Activated naive CD8-positive, alpha-beta T cell treated with anti-CD3 and anti-CD28 coated beads for 36 hours (primary cell): Measurements from ENCODE around the gene PIGBOS1. TPM values are rescaled to one million over a fixed set of nuclear protein-coding genes. Genes with fewer than 3 reads are reported as not detected.
"Not testable (repeated sequence)": the region's sequence is repeated elsewhere in the genome, so short reads cannot be mapped to it uniquely, and the experiment has no call there.

Source experiments
- DNase-seq: peaks from one replicate; pipeline ENCODE4 v3.0.0; 2021
- H3K27ac Mint-ChIP-seq: one replicate; pipeline ENCODE4 v1.8.0; 2022; ENCODE audit warnings: mild to moderate bottlenecking, moderate library complexity, mixed read lengths
- H3K27me3 Mint-ChIP-seq: one replicate; pipeline ENCODE4 v1.8.0; 2022; ENCODE audit warnings: mild to moderate bottlenecking, mixed read lengths
- H3K36me3 Mint-ChIP-seq: one replicate; pipeline ENCODE4 v1.8.0; 2021; ENCODE audit warnings: mild to moderate bottlenecking, mixed read lengths
- H3K4me1 Mint-ChIP-seq: one replicate; pipeline ENCODE4 v1.8.0; 2021; ENCODE audit warnings: mixed read lengths
- H3K4me3 Mint-ChIP-seq: one replicate; pipeline ENCODE4 v1.8.0; 2022; ENCODE audit warnings: mild to moderate bottlenecking, moderate library complexity, mixed read lengths
- H3K9me3 Mint-ChIP-seq: one replicate; pipeline ENCODE4 v1.8.0; 2022; ENCODE audit warnings: mixed read lengths
- total RNA-seq, 2 experiments: library from RNA; stranded (reverse); gene quantifications; one replicate each; pipeline ENCODE4 v1.2.3, GENCODE V29; 2021

Gene PIGBOS1
- total RNA-seq, 2 experiments from 2014 or later, result 13.6 to 14.4 TPM

GRCh38 chr15:55334371-55334770 is 15.4 kb upstream of the PIGBOS1 start:
- no peak for DNase-seq
- H3K4me1 Mint-ChIP-seq, result no peaks in the 10 kb centered on the region
- H3K36me3 Mint-ChIP-seq, result peaks cover 10% of the 10 kb centered on the region
- no peaks in the 10 kb centered on the region for H3K27me3 Mint-ChIP-seq
- H3K4me3 Mint-ChIP-seq, result no peak overlapping the region
- no peaks in the 10 kb centered on the region for H3K9me3 Mint-ChIP-seq
- H3K27ac Mint-ChIP-seq, result no peak overlapping the region

- DNase-seq, result no peak
- no peaks in the 10 kb centered on the region for H3K9me3 Mint-ChIP-seq
- no peak overlapping the region for H3K4me3 Mint-ChIP-seq
- H3K36me3 Mint-ChIP-seq, result peaks cover 11% of the 10 kb centered on the region
- no peaks in the 10 kb centered on the region for H3K27me3 Mint-ChIP-seq
- no peak overlapping the region for H3K27ac Mint-ChIP-seq
- H3K4me1 Mint-ChIP-seq, result peaks cover 5% of the 10 kb centered on the region
Observed at GRCh38 chr15:55327387-55327786, 8.5 kb upstream of the PIGBOS1 start.

DNA sequence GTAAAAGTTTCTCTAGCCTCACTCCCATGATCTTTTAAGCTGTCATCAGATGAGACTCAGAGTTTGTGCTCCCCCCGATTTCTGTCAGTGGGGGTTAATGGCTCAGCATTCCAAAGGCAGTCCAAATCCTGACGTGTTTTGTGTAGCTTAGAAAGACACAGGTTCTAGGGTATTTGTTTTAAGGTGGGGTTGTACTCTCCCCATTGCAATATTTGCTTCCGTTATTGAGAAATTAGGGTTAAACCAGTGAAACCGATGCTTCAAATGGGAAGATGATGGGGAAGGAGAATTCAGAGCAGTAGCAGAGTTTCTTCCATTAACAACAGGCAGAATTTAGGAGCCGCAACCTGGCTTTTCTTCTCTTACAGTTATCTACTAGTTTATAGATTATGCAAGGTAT is 3.5 kb upstream of the PIGBOS1 start:
- H3K27ac Mint-ChIP-seq, result no peak overlapping the region
- no peaks in the 10 kb centered on the region for H3K9me3 Mint-ChIP-seq
- no peak overlapping the region for H3K4me3 Mint-ChIP-seq
- peaks cover 27% of the 10 kb centered on the region for H3K4me1 Mint-ChIP-seq
- H3K27me3 Mint-ChIP-seq, result no peaks in the 10 kb centered on the region
- peaks cover 17% of the 10 kb centered on the region for H3K36me3 Mint-ChIP-seq
- no peak for DNase-seq

DNA sequence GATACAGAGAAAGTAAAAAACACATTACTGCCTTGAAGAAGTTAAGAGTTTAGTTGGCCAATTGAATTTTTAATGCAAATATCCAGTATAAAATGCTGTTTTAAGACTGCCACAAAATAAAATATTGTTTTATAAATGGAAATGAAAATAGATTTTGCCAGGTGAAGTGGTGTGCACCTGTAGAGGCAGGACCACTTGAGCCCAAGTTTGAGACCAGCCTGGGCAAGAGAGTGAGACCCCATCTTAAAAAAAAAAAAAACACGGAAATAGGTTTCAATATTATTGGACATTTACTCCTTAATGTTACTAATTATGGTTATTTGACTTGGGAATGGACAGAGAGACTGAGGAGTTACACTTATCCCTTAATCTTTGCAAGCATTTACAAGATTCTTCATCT is 2.0 kb upstream of the PIGBOS1 start:
- Mint-ChIP-seq H3K4me3 (no peak overlapping the region), H3K4me1 (peaks cover 38% of the 10 kb centered on the region), H3K27me3 (no peaks in the 10 kb centered on the region), H3K36me3 (peaks cover 18% of the 10 kb centered on the region), H3K9me3 (no peaks in the 10 kb centered on the region), H3K27ac (no peak overlapping the region)
- DNase-seq, result no peak

- Mint-ChIP-seq H3K4me3 (peak overlapping the region; percentile 73), H3K9me3 (no peaks in the 10 kb centered on the region), H3K27me3 (no peaks in the 10 kb centered on the region), H3K4me1 (peaks cover 46% of the 10 kb centered on the region), H3K36me3 (peaks cover 24% of the 10 kb centered on the region), H3K27ac (no peak overlapping the region)
- no peak for DNase-seq
Observed at GRCh38 chr15:55320238-55320550, 1.3 kb upstream of the PIGBOS1 start.

GRCh38 chr15:55319537-55320237 is 764 bp upstream of the PIGBOS1 start:
- Mint-ChIP-seq H3K4me1 (peaks cover 51% of the 10 kb centered on the region), H3K36me3 (peaks cover 27% of the 10 kb centered on the region), H3K4me3 (peak overlapping the region; percentile 98), H3K27me3 (no peaks in the 10 kb centered on the region), H3K9me3 (no peaks in the 10 kb centered on the region), H3K27ac (peak overlapping the region; percentile 98)
- DNase-seq, result no peak

DNA sequence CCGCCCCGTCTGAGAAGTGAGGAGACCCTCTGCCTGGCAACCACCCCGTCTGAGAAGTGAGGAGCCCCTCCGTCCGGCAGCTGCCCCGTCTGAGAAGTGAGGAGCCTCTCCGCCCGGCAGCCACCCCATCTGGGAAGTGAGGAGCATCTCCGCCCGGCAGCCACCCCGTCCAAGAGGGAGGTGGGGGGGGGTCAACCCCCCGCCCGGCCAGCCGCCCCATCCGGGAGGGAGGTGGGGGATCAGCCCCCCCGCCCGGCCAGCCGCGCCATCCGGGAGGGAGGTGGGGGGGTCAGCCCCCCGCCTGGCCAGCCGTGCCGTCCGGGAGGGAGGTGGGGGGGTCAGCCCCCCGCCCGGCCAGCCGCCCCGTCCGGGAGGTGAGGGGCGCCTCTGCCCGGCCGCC is 16.1 kb downstream of the PIGBOS1 start:
- not testable (repeated sequence) for H3K4me3 Mint-ChIP-seq, H3K4me1 Mint-ChIP-seq, H3K27ac Mint-ChIP-seq, H3K27me3 Mint-ChIP-seq, H3K9me3 Mint-ChIP-seq, DNase-seq
- peaks cover 13% of the 10 kb centered on the region for H3K36me3 Mint-ChIP-seq

- no peak overlapping the region for H3K4me3 Mint-ChIP-seq
- no peaks in the 10 kb centered on the region for H3K4me1 Mint-ChIP-seq
- H3K36me3 Mint-ChIP-seq, result no peaks in the 10 kb centered on the region
- no peaks in the 10 kb centered on the region for H3K27me3 Mint-ChIP-seq
- H3K9me3 Mint-ChIP-seq, result no peaks in the 10 kb centered on the region
- no peak for DNase-seq
- H3K27ac Mint-ChIP-seq, result no peak overlapping the region
Observed at GRCh38 chr15:55297315-55297714, 21.6 kb downstream of the PIGBOS1 start.

- Mint-ChIP-seq H3K4me3 (peak overlapping the region; percentile 93), H3K27ac (peak overlapping the region; percentile 90), H3K9me3 (no peaks in the 10 kb centered on the region), H3K27me3 (no peaks in the 10 kb centered on the region), H3K4me1 (peaks cover 29% of the 10 kb centered on the region), H3K36me3 (peaks cover 32% of the 10 kb centered on the region)
- DNase-seq, result peak; percentile 86
Observed at GRCh38 chr15:55290528-55291057, 28.3 kb downstream of the PIGBOS1 start.

DNA sequence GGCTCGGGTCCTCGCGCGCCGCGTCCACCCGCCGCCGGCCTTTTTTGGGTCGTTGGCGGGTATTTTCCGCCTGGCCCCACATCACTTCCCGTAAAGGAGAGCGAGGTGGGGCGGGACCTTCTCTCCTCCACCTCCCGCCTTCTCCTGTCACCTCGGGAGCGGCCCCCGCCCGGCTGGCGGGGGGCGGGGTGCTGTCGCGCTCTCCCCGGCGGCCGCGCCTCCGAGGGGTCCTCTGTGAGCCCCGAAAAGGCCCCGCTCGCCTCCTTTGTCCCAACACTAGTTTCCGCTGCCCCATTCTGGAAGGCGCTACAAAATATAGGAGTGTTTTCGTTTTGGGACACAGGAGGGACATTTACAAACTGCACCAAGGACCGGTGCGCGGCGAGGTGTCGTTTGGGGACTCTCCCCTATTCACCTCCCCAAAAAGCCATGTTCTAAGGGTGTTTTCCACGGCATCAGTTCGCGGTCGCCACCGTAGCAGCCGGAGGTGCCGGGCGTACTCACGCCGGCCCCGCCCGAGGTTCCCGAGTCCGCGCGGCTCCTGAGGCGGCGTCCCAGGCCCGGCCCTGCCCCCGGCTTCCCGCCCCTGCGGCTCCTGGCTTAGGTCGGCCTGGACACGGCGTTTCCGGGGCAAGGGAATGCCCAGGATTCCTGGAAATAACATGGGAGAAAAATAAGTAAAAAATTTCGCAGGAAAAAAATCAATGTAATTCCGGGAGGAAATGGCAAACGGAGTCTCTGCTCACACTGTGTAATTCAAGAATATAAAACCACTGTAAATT is 29.0 kb downstream of the PIGBOS1 start, which contains the start of gene RAB27A:
Gene RAB27A (minus strand): TSS at position 68 of the 782 bp plus-strand sequence. CDS start 54,879 bp downstream, outside the sequence.
- no peaks in the 10 kb centered on the region for H3K27me3 Mint-ChIP-seq
- DNase-seq, result peak; percentile 84
- peaks cover 35% of the 10 kb centered on the region for H3K4me1 Mint-ChIP-seq
- peak within 1 kb of the TSS; percentile 96 for H3K27ac Mint-ChIP-seq
- H3K4me3 Mint-ChIP-seq, result peak within 1 kb of the TSS; percentile 93
- no peaks in the 10 kb centered on the region for H3K9me3 Mint-ChIP-seq
- H3K36me3 Mint-ChIP-seq, result peaks cover 37% of the 10 kb centered on the region

DNA sequence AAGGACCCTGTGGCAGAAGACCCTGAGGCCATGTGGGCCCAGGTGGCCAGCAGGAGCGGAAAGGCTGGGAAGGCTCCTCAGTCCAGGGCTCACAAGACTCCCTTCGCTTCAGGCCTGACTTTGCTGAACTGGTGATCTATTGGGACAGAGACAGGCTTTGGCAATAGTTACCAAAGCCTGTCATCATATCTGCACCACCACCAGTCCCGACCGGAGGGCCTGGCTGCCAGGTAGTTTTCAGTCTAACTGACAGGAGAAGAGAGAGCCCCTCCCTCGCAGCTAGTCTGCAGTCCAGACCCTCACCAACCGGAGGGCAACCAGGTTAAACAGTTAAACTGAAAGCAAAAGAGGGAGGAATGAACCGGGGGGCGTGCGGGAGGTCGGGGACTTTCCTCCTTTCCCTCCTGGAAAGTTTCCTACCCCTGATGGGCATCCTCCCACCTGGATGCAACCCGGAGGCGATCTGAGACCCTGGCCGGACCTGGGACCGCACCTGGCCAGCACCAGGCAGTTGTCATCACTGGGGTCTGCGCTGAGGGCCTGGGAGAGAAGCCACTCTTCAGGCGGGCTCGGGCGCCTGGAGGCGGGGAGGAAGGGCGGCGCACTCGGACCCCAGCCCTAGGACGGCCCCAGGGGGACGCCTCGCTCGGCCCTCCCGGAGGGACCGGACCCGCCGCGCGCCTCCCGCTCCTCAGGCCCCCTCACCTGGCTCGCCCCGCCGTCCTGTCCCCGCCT is 29.7 kb downstream of the PIGBOS1 start:
- no peaks in the 10 kb centered on the region for H3K9me3 Mint-ChIP-seq
- H3K4me3 Mint-ChIP-seq, result peak overlapping the region; percentile 93
- H3K27me3 Mint-ChIP-seq, result no peaks in the 10 kb centered on the region
- peak overlapping the region; percentile 96 for H3K27ac Mint-ChIP-seq
- H3K4me1 Mint-ChIP-seq, result peaks cover 43% of the 10 kb centered on the region
- H3K36me3 Mint-ChIP-seq, result peaks cover 44% of the 10 kb centered on the region
- DNase-seq, result peak; percentile 33

GRCh38 chr15:55288006-55288717 is 30.8 kb downstream of the PIGBOS1 start:
- Mint-ChIP-seq H3K4me3 (peak overlapping the region; percentile 93), H3K9me3 (no peaks in the 10 kb centered on the region), H3K27ac (peak overlapping the region; percentile 96), H3K27me3 (no peaks in the 10 kb centered on the region), H3K4me1 (peaks cover 51% of the 10 kb centered on the region), H3K36me3 (peaks cover 48% of the 10 kb centered on the region)
- DNase-seq, result no peak

DNA sequence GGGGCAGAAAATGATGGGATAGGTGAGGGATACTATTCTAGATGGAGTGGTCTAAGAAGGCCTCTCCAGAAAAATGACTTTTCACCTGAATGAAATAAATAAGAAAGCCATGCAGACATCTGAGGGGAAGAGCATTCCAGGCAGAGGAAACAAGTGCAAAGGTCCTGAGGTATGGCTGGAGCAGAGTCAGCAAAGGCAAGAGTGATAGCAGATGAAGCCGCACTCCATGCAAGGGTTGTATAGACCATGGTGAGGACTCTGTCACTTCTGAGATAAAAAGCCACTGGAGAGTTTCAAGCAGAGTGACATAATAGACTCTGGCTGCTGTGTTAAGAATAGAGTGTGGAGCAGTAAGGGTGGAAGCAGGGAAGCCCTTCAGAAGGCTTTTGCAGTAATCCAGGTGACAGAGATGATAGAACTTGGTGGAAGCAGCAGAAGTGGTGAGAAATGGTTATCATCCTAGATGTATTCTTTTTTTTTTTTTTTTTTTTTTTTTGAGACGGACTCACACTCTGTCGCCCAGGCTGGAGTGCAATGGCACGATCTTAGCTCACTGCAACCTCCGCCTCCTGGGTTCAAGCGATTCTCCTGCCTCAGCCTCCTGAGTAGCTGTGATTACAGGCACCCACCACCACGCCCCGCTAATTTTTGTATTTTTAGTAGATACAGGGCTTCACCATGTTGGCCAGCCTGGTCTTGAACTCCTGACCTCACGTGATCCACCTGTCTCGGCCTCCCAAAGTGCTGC is 32.3 kb downstream of the PIGBOS1 start:
- peak overlapping the region; percentile 93 for H3K4me3 Mint-ChIP-seq
- peak overlapping the region; percentile 50 for H3K27ac Mint-ChIP-seq
- H3K27me3 Mint-ChIP-seq, DNase-seq, H3K9me3 Mint-ChIP-seq: not testable (repeated sequence)
- peaks cover 66% of the 10 kb centered on the region for H3K4me1 Mint-ChIP-seq
- H3K36me3 Mint-ChIP-seq, result peaks cover 58% of the 10 kb centered on the region

DNA sequence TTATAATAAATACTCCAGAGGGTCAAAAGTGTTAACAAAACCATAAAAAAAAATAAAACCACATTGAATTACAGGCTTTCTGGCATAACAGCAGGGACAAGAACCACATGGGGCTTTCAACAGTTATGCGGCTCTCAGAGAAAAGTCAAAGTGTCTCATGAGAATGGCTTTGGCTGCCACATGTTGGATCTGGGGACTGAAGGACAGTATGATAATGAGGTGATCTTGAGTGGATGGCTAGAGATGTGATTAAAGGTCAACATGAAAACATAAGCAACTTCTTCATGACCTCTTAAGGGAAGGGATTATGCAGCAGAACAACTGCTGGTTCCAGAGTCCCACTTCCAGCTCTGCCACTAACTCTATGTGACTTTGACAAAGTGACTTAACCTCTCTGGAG is 34.5 kb downstream of the PIGBOS1 start:
- H3K4me3 Mint-ChIP-seq, result peak overlapping the region; percentile 0
- H3K27ac Mint-ChIP-seq, result peak overlapping the region; percentile 66
- H3K27me3 Mint-ChIP-seq, result no peaks in the 10 kb centered on the region

More for the DNA sequence above, 34.5 kb downstream of the PIGBOS1 start:
- peaks cover 82% of the 10 kb centered on the region for H3K4me1 Mint-ChIP-seq
- no peak for DNase-seq
- peaks cover 2% of the 10 kb centered on the region for H3K9me3 Mint-ChIP-seq
- H3K36me3 Mint-ChIP-seq, result peaks cover 72% of the 10 kb centered on the region
